Mucosa of gallbladder (tissue), 1 donor: ENCODE data around the gene FRYL. TPM values are rescaled to one million over a fixed set of nuclear protein-coding genes. Genes with fewer than 3 reads are reported as not detected.
A peak's percentile ranks its signal among the peaks of the same experiment; 100 is the strongest.
"Not testable (repeated sequence)": the region's sequence is repeated elsewhere in the genome, so short reads cannot be mapped to it uniquely, and the experiment has no call there.

Experiments
- DNase-seq: peaks from one replicate; pipeline ENCODE4 v3.0.0-alpha.2; 2020; ENCODE audit warnings: low spot score
- total RNA-seq: library from RNA; stranded (reverse); gene quantifications from one replicate; pipeline ENCODE4 v1.2.1, GENCODE V29; 2021
- donor health status: DM: no; HTN: no; CAD: no.

The FRYL gene
- total RNA-seq, 1 donor from 2014 or later, result 54.1 TPM

DNA sequence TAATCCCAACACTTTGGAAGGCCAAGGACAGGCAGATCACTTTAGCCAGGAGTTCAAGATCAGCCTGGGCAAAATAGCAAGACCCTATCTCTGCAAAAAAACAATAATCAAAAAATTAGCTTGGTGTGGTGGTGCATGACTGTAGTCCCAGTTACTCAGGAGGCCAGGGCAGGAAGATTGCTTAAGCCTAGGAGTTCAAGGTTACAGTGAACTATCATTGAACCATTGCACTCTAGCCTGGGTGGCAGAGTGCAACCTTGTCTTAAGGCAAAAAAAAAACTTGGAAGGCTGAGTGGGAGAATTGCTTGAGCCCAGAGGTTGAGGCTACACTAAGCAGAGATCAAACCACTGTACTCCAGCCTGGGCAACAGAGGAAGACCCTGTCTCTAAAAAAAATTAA lies 5.2 kb upstream of the FRYL start:
- DNase-seq, result no peak

DNA sequence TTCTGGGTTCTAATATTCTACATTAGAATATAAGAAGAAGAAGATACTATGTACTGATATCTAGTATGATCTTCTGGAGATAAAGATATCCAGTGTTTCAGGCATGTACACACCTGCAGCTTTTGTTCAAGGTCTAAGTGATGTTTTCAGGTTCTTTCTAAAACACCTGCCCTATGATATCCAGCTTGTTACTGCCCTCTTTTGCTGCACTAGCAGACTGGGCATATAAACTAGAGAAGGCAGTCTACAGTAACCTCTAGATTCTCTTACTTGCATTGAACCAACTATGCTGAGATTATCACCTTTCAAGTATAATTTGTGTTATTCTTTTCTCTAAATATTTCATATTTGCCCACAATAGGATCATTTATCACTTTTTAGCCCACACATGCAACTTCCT lies 1.9 kb upstream of the FRYL start:
- DNase-seq, result no peak

DNA sequence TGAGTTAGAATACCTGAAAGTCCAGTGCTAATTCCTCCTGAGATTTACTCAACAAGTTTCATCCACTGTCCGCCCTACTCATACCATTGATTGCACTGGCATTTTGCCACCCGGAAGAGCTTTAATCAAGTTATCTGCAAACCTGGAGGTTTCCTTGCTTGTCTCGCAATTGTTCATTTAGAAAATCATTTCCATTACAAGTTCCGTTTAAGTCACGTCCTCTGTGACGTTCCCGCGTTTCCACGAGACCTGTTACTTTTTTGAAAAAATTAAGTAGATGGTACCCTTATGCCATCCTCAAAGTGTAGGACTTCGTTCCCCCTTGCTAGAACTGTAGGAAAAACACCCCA lies 761 bp upstream of the FRYL start:
- peak; percentile 70 for DNase-seq

DNA sequence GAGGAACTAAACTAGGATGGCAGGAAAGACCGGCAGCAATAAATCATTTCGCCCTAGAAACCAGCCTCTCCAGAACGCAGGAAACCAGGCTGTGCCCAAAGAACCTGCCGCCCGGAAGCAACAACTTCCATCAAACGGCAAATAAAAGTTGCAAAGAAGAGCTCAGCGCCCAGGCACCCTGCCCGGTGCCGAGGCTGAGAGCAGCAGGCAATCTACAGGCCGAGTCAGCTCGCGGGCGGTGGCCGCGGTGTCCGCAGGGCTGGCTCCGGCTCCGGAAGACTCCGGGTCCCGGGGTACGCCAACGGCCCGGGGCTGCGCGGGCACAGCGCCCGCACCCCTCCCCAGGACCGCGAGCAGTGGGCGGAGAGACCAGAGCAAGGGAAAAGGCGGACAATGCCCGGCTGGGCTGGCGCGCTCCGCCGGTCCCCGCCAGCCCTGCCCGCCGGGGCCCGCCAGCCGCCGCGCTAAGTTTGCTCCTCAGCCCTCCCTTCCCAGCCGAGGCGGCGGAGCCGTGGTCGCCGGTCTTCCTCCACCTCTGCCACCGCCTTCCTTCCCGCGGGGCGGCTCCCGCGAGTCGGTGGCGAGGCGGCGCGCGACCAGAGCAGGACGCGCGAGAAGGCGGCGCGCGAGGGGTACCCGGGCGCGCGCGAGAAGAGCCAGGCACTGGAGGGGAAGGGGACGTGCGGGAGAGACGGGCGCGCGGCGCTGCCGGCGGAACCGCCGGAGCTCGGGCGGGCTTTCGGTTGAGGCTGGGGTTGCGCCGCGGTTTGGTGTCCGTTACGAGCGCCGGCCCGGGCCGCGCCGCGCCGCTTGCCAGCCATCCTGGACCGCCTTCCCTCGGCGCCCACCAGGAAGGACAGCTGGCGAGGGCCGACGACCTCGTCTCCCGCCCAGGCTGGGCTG lies 733 bp downstream of the FRYL start:
- peak; percentile 64 for DNase-seq

DNA sequence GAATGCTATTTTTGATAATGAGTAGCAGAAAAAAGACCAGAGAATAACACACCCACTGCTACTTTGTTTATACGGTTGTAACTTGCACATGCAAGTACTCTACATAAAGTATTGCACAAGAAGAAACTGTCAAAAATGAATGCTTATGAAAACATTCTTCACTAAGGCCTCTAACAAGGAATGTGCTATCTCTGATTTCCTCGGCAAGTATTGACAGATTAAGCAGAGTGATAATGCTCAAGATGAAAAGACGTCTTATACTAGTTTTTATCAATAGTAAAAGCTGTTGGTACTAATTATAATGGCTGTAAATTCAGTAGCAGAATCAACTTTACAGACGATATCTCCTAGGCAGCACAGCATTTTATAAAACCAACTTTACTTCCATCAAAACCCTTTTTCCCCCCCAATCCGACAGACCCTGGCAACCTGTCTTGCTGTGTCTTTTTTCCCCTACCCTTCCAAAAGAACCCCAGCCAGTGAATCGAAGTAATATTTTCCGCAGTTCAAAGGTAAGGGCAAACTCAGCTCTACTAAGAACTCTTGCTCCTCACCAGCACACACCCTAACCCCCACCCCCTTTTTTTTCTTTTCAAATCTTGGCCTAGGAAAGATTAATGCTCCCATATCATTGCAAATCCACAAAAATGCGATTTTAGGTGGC lies 1.5 kb downstream of the FRYL start:
- DNase-seq, result no peak

DNA sequence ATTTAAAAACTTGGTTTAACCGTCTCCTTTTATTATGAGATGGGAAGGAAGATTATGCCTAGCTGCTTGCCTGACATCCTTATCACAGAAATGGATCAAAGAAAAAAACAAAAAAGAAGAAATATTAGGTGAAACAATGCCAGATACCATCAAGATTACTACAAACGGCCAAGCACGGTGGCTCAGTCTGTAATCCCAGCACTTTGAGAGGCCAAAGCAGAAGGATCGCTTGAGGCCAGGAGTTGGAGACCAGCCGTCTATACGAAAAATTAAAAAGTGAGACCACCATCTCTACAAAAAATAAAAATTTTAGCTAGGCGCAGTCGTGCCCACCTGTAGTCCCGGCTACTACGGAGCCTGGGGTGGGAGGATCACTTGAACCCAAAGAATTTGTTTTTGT lies 2.3 kb downstream of the FRYL start:
- DNase-seq, result no peak

DNA sequence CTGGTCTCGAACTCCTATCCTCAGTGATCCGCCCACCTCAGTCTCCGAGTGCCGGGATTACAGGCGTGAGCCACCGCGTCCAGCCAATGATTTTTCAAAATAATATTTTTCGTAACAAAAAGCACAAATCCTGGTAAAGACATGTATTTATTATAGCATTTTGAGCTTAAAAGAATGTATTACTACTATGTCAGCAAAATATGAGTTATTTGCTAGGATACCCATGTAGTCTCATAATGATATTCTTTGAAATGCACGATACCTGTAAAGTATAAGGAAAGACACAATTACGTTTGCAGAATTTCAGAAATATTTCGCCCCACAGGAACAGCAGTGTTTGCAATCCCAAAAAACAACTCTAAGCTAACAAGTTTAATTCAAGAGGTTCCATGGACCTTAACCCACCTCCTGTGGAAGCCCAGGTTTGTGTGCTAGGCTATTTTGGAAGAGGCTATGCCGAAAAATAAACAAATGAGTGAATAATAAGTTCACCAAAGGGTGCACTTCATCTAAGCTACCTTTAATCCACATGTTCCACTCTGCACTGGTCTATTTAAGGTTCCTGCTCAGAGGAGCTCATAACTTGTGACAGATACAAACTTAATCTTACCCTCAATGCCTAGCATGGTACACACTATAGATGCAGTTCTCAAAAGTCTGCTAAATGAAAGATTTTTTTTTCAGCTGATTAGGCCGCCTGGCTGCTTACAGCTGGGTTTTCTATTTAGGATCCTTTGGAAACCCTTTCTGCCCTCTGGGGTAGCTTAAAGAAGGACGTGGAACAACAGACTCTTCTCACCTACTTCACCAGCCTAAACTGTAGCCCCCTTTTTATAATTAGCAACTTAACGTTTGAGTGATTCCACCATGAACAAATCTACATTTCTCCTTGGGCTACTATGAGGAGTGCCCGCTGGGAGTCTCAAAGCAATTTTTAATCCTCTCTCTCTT lies 5.0 kb downstream of the FRYL start:
- DNase-seq, result no peak

DNA sequence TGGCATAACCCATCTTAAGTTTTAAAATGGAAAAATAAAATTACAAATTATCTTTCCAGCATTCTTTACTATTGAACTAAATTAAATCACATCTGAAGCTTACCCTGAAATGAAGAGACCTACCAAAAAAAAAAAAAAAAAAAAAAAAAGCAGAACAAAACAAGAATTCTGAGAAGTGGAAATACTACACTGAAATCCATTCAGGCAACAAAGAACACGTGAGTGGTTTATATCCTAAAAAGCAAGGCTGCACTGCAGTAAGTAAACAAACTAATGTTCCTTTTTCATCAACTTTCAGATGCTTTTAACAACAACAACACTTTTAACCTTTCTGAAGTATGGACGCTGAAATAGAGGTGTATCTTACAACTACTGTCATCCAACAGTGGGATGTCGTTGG lies 7.5 kb downstream of the FRYL start:
- DNase-seq, result no peak

DNA sequence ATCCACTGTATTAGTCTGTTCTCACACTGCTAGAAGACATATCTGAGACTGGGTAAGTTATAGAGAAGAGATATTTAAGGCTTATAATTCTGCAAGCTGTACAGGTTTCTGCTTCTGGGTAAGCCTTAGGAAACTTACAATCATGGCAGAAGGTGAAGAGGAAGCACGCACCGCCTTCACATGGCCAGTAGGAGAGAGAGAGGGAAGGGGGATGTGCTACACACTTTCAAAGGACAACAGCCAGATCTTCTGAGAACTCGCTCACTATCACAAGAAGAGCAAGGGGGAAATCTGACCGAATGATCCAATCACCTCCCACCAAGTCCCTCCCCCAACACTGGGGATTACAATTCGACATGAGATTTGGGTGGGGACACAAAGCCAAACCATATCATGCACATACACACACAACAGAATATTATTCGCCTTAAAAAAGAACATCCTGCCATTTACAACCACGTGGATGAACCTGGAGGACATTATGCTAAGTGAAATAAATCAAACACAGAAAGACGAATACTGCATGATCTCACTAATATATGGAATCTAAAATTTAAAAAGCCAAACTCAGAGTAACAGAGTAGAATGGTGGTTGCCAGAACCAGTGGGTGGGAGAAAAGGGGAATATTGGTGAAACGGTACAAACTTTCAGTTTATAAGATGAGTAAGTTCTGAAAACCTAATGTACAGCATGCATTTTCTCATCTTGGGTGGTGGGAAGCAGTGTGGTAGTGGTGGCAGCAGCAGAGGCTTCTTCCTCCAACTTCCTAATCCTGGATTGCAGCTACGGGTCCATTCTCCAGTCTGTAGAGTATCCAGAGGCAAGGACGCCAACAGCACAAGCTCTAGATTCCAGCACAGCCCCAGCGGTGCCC lies 12.8 kb downstream of the FRYL start:
- DNase-seq, result no peak

DNA sequence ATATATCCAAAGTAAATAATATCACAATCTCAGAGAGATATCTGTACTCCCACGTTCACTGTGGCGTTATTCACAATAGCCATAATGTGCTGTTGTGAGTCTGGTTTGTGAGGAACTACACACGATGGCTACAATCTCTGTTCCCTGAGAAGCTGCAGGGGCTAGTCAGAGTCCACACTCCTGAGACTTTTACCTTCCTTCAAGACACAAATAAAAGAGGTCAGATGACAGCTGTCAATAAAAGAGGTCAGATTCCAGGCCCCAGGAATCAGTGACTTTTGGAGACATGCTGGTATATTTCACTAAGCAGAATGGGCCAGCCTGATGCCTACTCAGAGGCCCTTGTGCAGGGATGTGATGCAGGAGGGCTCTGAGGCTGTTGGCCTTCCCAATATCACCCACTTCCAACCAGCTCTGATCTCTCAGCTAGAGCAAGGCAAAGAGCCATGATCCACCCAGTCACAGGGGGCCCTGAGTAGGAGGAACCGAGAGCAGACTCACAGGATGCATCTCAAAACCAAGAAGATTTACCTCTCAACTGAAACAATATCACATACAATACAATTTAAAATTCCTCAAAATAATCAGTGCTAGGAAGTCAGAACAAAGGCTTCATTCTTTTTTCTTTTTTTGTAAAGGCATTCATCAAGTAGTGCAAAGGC lies 13.8 kb downstream of the FRYL start:
- no peak for DNase-seq

DNA sequence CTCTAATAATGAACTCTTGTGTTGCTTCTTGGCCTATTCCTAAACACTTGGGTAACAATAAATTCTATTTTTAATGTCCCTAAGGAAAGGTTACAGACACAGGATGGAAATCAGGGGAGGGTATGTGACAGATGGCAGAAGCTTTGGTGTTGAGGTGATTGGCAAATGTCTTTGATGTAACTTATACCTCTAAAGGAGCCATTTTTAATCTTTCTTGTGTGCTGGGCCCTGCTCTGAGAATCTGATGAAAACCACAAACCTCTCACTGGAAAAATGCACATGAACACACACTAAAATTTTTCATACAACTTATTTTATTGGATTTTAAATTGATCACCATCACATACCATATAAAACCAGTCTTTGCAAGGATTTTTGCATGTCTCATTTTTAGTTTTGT lies 17.7 kb downstream of the FRYL start:
- DNase-seq, result no peak

DNA sequence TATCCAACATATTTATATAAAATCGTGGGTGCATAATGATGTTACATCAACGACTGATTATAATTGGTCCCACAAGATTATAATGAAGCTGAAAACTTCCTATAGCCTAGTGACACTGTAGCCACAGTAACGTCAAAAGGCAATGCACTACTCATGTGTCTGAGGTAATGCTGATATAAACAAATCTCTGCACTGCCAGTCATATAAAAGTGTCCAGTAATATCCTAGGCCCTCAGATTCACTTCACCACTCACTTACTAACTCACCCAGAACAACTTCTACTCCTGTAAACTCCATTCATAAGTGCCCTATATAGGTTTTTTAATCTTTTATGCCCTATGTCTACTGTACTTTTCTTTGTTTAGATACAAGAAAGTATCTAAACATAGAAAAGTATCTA lies 18.8 kb downstream of the FRYL start:
- no peak for DNase-seq

DNA sequence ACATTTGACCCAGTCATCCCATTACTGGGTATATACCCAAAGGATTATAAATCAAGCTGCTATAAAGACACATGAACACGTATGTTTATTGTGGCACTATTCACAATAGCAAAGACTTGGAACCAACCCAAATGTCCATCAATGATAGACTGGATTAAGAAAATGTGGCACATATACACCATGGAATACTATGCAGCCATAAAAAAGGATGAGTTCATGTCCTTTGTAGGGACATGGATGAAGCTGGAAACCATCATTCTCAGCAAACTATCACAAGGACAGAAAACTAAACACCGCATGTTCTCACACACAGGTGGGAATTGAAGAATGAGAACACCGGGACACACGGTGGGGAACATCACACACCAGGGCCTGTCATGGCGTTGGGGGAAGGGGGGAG lies 21.4 kb downstream of the FRYL start:
- DNase-seq, result not testable (repeated sequence)

DNA sequence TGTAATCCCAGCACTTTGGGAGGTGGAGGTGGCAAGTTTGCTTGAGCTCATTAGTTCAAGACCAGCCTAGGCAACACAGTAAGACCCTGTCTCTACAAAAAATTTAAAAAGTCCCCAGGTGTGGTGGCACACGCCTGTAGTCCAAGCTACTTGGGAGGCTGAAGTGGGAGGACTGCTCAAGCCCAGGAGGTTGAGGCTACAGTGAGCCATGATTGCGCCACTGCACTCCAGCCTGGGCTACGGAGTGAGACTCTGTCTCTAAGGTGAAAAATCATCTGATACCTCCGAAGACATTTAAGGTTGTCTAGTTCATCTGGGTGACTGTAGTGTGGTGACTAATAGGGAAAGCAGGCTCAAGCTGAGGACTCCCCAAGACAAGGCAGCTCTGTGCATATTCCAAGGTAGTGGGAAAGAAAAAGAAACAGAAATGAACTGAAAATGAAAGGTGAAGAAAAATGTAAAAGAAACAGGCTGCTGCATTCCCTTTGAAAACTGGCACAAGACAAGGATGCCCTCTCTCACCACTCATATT lies 23.3 kb downstream of the FRYL start:
- no peak for DNase-seq

DNA sequence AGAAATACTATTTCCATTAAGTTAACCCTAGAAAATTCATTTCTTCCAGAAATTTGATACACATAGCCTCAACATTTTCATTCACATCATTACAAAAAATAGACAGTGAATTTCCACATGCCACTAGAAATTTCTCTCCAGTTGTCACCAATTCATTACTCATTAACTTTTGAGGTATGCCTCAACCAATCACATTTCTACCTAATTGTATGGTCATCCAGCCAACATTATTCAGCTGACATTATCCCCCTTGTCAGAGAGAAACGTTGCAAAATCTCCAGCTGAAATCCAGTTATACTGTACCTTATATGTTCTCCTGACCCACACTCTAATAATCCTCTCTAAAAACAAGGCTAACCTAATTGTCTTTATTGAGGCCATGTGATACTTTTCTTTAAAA lies 24.8 kb downstream of the FRYL start:
- DNase-seq, result no peak

DNA sequence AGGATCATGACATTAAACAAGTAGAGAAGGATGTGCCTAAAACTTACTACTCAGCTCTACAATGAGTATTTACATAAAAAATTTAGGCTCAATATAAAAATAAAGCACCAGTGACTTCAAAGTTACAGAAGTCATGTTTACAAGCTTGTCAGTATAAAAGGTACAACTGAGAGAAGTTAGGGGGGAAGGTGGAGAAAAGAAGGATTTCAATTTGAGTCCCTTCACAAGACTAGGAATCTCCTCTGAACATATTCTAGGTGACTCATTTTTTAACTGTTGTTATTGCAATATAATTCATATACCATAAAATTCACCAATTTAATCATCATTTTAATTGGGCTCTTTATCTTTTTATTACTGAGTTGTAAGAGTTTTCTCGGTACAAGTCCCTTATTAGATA lies 26.9 kb downstream of the FRYL start:
- no peak for DNase-seq

DNA sequence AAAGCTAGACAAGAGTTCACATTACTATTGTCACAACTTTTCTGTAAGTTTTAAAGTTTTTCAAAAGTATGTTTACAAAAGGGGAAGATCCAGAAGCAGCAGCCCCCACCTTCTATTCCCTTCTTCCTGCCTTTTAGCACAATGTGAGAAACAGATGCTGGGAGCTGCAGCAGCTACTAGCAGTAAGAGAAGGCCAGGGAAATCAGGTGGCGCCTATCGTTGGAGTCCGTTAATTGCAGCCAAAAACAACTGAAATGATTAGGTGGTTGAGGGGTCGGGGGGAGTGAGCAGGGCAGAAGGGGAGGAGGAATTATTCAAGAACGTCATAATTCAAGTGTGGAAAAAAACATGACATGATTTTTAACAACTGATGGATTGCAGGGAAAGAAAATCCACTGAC lies 27.4 kb downstream of the FRYL start:
- no peak for DNase-seq

DNA sequence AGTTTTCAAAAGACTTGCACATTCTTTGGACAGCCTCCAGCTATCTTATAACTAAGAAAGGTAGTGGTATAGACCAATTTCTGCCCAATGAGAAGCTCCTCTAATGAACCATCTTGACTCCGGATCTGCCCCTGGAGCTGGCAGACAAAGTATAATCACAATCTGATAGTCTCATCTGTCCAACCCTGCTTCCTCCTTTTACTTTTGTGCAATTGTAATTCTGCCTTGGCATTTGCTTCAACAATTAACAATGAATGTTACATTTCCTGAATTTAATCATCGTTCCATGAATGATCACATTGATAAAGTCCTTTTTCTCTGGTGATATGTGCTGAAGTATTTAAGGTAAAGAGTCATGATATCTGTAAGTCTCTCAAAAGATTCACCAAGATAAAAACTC lies 27.8 kb downstream of the FRYL start:
- no peak for DNase-seq

DNA sequence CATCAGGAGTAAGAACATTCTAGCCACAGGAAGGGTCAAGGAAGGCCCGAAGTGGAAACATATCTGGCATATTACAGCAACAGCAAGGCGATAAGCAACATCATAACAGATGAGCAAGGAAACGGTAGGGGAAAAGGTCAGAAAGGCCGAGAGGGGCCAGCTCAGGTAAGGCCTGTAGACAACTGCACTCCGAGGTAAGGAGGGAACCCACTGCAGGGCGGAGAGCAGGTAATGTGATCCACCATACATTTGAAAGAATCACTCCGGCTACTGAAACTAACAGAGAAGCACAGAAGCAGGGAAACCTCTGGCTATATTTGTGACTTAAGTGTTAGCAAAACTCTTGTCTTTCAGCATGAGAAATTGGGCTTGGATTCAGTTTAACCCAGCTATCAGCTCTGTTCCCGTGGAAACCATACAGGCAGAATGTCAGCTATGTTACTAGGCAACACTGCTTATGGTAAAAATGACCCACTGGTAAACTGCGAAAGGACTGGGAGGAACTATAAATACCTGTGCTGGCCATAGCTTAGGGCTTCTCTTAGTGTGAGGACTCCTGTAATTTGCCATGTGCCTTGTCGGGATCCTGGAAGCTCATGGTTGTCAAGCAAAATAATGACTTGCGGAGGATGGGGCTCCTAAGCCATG lies 31.0 kb downstream of the FRYL start:
- no peak for DNase-seq
